Thyroid gland (tissue), 4 donors: ENCODE results near the gene ERICH6.

Experiments used
- POLR2A ChIP-seq, 2 donors: fragments of 450-650 bp; IDR thresholded peaks; one replicate each; pipeline ENCODE4 v1.6.1; 2017; ENCODE audit warnings: antibody characterized with exemption in 2 of 2, mild to moderate bottlenecking in 2 of 2, moderate library complexity in 1 of 2
- TF ChIP-seq, protein P1 (sequence below), 6 experiments: fragments of 200-600 bp in 3 of 6; fragments of 450-650 bp in 3 of 6; sonication (generic) in 3 of 6; IDR thresholded peaks; one replicate each; pipeline ENCODE4 v1.5.1; 2016 to 2019; ENCODE audit warnings: antibody characterized with exemption in 6 of 6, mild to moderate bottlenecking in 2 of 6, inconsistent platforms in 1 of 6, moderate library complexity in 1 of 6

DNA sequence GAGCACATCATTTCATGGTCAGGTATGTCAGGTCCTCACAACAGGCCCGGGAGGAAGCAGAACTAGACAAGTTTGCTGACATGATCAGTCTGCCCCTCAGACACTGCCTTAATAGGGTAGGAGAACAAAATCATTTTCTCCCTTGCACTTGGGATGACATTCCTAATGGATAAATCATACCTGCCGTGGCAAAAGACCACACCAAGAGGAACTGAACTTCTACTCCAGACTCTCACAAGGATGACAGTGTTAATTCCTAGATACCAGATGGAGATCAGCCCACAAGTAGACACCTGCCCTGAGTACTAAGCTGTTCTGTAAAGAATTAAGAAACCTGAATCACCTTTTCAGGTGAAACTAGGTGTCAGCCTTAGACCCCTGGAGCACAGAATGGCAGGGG lies 39.8 kb upstream of the ERICH6 start:
- TF ChIP-seq, protein P1, sequence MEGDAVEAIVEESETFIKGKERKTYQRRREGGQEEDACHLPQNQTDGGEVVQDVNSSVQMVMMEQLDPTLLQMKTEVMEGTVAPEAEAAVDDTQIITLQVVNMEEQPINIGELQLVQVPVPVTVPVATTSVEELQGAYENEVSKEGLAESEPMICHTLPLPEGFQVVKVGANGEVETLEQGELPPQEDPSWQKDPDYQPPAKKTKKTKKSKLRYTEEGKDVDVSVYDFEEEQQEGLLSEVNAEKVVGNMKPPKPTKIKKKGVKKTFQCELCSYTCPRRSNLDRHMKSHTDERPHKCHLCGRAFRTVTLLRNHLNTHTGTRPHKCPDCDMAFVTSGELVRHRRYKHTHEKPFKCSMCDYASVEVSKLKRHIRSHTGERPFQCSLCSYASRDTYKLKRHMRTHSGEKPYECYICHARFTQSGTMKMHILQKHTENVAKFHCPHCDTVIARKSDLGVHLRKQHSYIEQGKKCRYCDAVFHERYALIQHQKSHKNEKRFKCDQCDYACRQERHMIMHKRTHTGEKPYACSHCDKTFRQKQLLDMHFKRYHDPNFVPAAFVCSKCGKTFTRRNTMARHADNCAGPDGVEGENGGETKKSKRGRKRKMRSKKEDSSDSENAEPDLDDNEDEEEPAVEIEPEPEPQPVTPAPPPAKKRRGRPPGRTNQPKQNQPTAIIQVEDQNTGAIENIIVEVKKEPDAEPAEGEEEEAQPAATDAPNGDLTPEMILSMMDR (IDR thresholded peaks at IDR 0.05): no peak
- TF ChIP-seq POLR2A (IDR thresholded peaks at IDR 0.05): no peak
